SH-SY5Y (cell line): ENCODE results near the gene MT4.

Experiments
- GATA2 ChIP-seq: IDR thresholded peaks from 2 replicates; pipeline ENCODE4 v1.6.1; 2011; ENCODE audit warnings: mild to moderate bottlenecking, low read depth, low read length
- GATA3 ChIP-seq: IDR thresholded peaks from 2 replicates; pipeline ENCODE4 v1.6.1; 2011; ENCODE audit warnings: low read depth, mild to moderate bottlenecking, low read length, moderate library complexity

DNA sequence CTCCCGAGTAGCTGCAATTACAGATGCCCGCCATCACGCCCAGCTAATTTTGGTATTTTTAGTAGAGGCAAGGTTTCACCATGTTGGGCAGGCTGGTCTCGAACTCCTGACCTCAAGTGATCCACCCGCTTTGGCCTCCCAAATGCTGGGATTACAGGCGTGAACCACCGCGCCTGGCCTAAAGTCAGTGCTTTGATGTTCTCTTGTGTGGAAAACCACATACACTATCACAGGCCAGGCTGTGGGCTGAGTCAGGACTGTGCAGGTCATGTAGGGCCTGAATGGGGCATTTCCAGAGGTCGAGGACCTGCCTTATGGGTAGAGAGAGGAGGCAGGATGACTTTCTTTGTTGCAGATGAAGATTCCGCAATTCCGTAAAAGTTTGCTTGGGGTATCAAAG lies 19.4 kb downstream of the MT4 start:
- TF ChIP-seq GATA2 = no peak
- TF ChIP-seq GATA3 = no peak
